ENCODE measurements around the gene SDK1. TPM values are rescaled to one million over a fixed set of nuclear protein-coding genes. Genes with fewer than 3 reads are reported as not detected.

SDK1 gene
- total and polyA plus RNA-seq, 4 donors: 10.4 to 11.6 (median 11.0) TPM

GRCh38 chr7:3559278-3559677 lies 258.2 kb downstream of the SDK1 start:
- Histone ChIP-seq H3K27ac (ENCODE audit: low read depth, low read length) (no peak overlapping the region), H3K9me3 (ENCODE audit: control insufficient read depth, insufficient read depth, low read length) (peaks cover 3% of the 10 kb centered on the region), H3K4me3 (ENCODE audit: low read depth, low read length) (no peak overlapping the region), H3K4me1 (ENCODE audit: control insufficient read depth, insufficient read depth, low read length) (no peaks in the 10 kb centered on the region), H3K27me3 (ENCODE audit: control insufficient read depth, insufficient read depth, low read length) (no peaks in the 10 kb centered on the region), H3K36me3 (ENCODE audit: control insufficient read depth, insufficient read depth, low read length) (no peaks in the 10 kb centered on the region)
- 81% methylated on average over 2 of the region's 3 CpGs for WGBS (ENCODE audit: insufficient coverage)
- DNase-seq (ENCODE audit: low read depth in 4 of 6, low spot score in 6 of 6): peak in 4 of 6 donors; percentile 4 to 60 (median 34)

DNA sequence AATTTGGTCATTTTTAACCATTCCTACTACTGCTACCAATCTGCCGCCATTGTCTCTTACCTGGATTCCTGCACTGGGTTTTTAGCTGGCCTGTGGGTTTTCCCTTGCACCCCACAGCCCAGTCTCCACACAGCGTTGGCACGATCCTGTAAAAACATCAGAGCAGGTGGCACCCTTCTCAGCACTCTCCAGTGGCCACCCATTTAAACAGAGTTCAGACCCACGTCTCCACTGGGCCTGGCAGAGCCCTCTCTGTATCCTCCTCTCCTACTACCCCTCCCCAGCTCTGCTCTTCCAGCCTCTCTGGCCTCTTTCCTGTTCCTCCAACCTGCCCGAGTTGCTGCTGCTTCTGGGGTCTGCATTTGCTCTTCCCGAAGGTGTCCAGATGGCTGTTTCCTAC lies 259.4 kb downstream of the SDK1 start:
- H3K27ac ChIP-seq (ENCODE audit: low read depth, low read length): no peak overlapping the region
- H3K27me3 ChIP-seq (ENCODE audit: control insufficient read depth, insufficient read depth, low read length): no peaks in the 10 kb centered on the region
- no peak for DNase-seq (ENCODE audit: low read depth in 4 of 6, low spot score in 6 of 6)
- H3K9me3 ChIP-seq (ENCODE audit: control insufficient read depth, insufficient read depth, low read length): no peaks in the 10 kb centered on the region
- no peak overlapping the region for H3K4me3 ChIP-seq (ENCODE audit: low read depth, low read length)
- 92% methylated on average over 6 of the region's 6 CpGs for WGBS (ENCODE audit: insufficient coverage)
- no peaks in the 10 kb centered on the region for H3K36me3 ChIP-seq (ENCODE audit: control insufficient read depth, insufficient read depth, low read length)
- no peaks in the 10 kb centered on the region for H3K4me1 ChIP-seq (ENCODE audit: control insufficient read depth, insufficient read depth, low read length)

DNA sequence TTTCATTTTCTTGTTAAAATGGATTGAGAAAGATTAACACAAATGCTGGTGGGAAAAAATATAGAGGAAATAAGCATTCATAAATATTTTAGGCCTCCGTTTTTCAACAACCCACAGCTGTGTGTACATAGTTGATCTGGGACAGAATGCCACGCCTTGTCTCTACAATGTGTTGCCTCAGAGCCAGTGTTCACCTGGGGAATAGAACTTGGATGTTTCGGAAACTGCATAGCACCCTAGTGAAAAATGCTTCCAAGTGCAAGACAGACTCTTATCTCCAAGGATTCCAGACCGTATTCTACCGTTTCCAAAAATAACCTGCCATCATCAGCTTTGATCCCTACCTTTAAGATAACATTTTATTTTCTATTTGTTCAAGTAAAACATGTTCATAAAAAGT lies 260.9 kb downstream of the SDK1 start:
- H3K4me1 ChIP-seq (ENCODE audit: control insufficient read depth, insufficient read depth, low read length): no peaks in the 10 kb centered on the region
- H3K9me3 ChIP-seq (ENCODE audit: control insufficient read depth, insufficient read depth, low read length): no peaks in the 10 kb centered on the region
- H3K4me3 ChIP-seq (ENCODE audit: low read depth, low read length): no peak overlapping the region
- no peaks in the 10 kb centered on the region for H3K27me3 ChIP-seq (ENCODE audit: control insufficient read depth, insufficient read depth, low read length)
- no peaks in the 10 kb centered on the region for H3K36me3 ChIP-seq (ENCODE audit: control insufficient read depth, insufficient read depth, low read length)
- no peak overlapping the region for H3K27ac ChIP-seq (ENCODE audit: low read depth, low read length)
- 84% methylated on average over 2 of the region's 5 CpGs for WGBS (ENCODE audit: insufficient coverage)
- no peak for DNase-seq (ENCODE audit: low read depth in 4 of 6, low spot score in 6 of 6)

- Histone ChIP-seq H3K27me3 (ENCODE audit: control insufficient read depth, insufficient read depth, low read length) (no peaks in the 10 kb centered on the region), H3K4me1 (ENCODE audit: control insufficient read depth, insufficient read depth, low read length) (no peaks in the 10 kb centered on the region), H3K27ac (ENCODE audit: low read depth, low read length) (no peak overlapping the region), H3K4me3 (ENCODE audit: low read depth, low read length) (no peak overlapping the region), H3K9me3 (ENCODE audit: control insufficient read depth, insufficient read depth, low read length) (no peaks in the 10 kb centered on the region), H3K36me3 (ENCODE audit: control insufficient read depth, insufficient read depth, low read length) (no peaks in the 10 kb centered on the region)
- DNase-seq (ENCODE audit: low read depth in 4 of 6, low spot score in 6 of 6): no peak
- no CpG with 5 or more reads among the region's 3 CpGs for WGBS (ENCODE audit: insufficient coverage)
Measured at GRCh38 chr7:3564231-3564630, 263.2 kb downstream of the SDK1 start.

GRCh38 chr7:3568516-3568915 lies 267.5 kb downstream of the SDK1 start:
- Histone ChIP-seq H3K9me3 (ENCODE audit: control insufficient read depth, insufficient read depth, low read length) (no peaks in the 10 kb centered on the region), H3K4me1 (ENCODE audit: control insufficient read depth, insufficient read depth, low read length) (no peaks in the 10 kb centered on the region), H3K36me3 (ENCODE audit: control insufficient read depth, insufficient read depth, low read length) (no peaks in the 10 kb centered on the region), H3K27ac (ENCODE audit: low read depth, low read length) (no peak overlapping the region), H3K27me3 (ENCODE audit: control insufficient read depth, insufficient read depth, low read length) (no peaks in the 10 kb centered on the region), H3K4me3 (ENCODE audit: low read depth, low read length) (no peak overlapping the region)
- WGBS (ENCODE audit: insufficient coverage): no CpG with 5 or more reads among the region's 1 CpG
- no peak for DNase-seq (ENCODE audit: low read depth in 4 of 6, low spot score in 6 of 6)

GRCh38 chr7:3569643-3570042 lies 268.6 kb downstream of the SDK1 start:
- Histone ChIP-seq H3K4me1 (ENCODE audit: control insufficient read depth, insufficient read depth, low read length) (no peaks in the 10 kb centered on the region), H3K27me3 (ENCODE audit: control insufficient read depth, insufficient read depth, low read length) (no peaks in the 10 kb centered on the region), H3K4me3 (ENCODE audit: low read depth, low read length) (no peak overlapping the region), H3K27ac (ENCODE audit: low read depth, low read length) (no peak overlapping the region), H3K36me3 (ENCODE audit: control insufficient read depth, insufficient read depth, low read length) (no peaks in the 10 kb centered on the region), H3K9me3 (ENCODE audit: control insufficient read depth, insufficient read depth, low read length) (no peaks in the 10 kb centered on the region)
- no peak for DNase-seq (ENCODE audit: low read depth in 4 of 6, low spot score in 6 of 6)
- WGBS (ENCODE audit: insufficient coverage): no CpG with 5 or more reads among the region's 3 CpGs

DNA sequence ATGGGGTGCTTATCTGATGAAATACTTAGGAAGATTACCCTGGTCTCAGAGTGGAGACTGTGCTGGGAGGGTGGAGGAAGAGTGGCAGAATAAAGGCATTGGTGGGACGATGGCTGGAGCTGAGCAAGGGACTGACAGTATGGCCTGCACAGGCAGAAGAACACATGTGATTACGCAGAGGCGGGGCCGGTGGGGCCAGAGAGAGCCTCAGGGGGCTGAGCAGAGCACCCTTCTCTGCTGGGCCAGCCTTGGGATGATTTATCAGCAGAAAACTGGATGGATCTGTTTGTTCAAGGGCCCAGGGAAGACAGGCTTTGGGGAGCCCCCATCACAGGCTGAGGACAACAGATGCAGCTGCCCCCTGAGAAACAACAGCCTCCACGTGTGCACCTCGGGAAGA lies 272.1 kb downstream of the SDK1 start:
- no peak overlapping the region for H3K27ac ChIP-seq (ENCODE audit: low read depth, low read length)
- 77% methylated on average over 5 of the region's 6 CpGs for WGBS (ENCODE audit: insufficient coverage)
- H3K27me3 ChIP-seq (ENCODE audit: control insufficient read depth, insufficient read depth, low read length): no peaks in the 10 kb centered on the region
- no peaks in the 10 kb centered on the region for H3K36me3 ChIP-seq (ENCODE audit: control insufficient read depth, insufficient read depth, low read length)
- H3K9me3 ChIP-seq (ENCODE audit: control insufficient read depth, insufficient read depth, low read length): peaks cover 2% of the 10 kb centered on the region
- no peak for DNase-seq (ENCODE audit: low read depth in 4 of 6, low spot score in 6 of 6)
- no peaks in the 10 kb centered on the region for H3K4me1 ChIP-seq (ENCODE audit: control insufficient read depth, insufficient read depth, low read length)
- no peak overlapping the region for H3K4me3 ChIP-seq (ENCODE audit: low read depth, low read length)

DNA sequence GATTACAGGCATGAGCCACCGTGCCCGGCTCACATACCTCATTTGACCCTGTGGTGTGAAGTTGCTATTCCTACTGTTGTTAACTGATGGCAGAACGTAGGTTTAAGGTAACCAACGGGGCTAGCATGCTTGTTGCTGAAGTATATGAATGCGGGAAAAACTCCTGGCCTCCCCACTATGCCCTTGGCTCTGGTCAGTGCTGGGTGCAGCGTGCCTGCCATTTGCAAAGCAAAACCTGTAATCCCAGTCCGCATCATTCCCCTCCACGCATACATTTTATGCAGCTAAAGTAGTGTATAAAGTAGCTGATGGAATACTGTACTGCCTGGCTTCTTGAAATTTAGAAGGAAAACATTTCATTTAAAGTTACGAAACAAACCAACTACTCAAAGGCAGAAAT lies 273.3 kb downstream of the SDK1 start:
- DNase-seq (ENCODE audit: low read depth in 4 of 6, low spot score in 6 of 6): no peak
- no peaks in the 10 kb centered on the region for H3K4me1 ChIP-seq (ENCODE audit: control insufficient read depth, insufficient read depth, low read length)
- WGBS (ENCODE audit: insufficient coverage): 100% methylated on average over 2 of the region's 9 CpGs
- H3K36me3 ChIP-seq (ENCODE audit: control insufficient read depth, insufficient read depth, low read length): no peaks in the 10 kb centered on the region
- H3K4me3 ChIP-seq (ENCODE audit: low read depth, low read length): no peak overlapping the region
- peaks cover 4% of the 10 kb centered on the region for H3K9me3 ChIP-seq (ENCODE audit: control insufficient read depth, insufficient read depth, low read length)
- no peak overlapping the region for H3K27ac ChIP-seq (ENCODE audit: low read depth, low read length)
- H3K27me3 ChIP-seq (ENCODE audit: control insufficient read depth, insufficient read depth, low read length): no peaks in the 10 kb centered on the region

- H3K27me3 ChIP-seq (ENCODE audit: control insufficient read depth, insufficient read depth, low read length): no peaks in the 10 kb centered on the region
- 97% methylated on average over 3 of the region's 7 CpGs for WGBS (ENCODE audit: insufficient coverage)
- no peak overlapping the region for H3K27ac ChIP-seq (ENCODE audit: low read depth, low read length)
- no peak overlapping the region for H3K4me3 ChIP-seq (ENCODE audit: low read depth, low read length)
- DNase-seq (ENCODE audit: low read depth in 4 of 6, low spot score in 6 of 6): no peak
- H3K4me1 ChIP-seq (ENCODE audit: control insufficient read depth, insufficient read depth, low read length): no peaks in the 10 kb centered on the region
- peaks cover 6% of the 10 kb centered on the region for H3K9me3 ChIP-seq (ENCODE audit: control insufficient read depth, insufficient read depth, low read length)
- no peaks in the 10 kb centered on the region for H3K36me3 ChIP-seq (ENCODE audit: control insufficient read depth, insufficient read depth, low read length)
Measured at GRCh38 chr7:3575753-3576531, 274.9 kb downstream of the SDK1 start.

GRCh38 chr7:3578399-3578798 lies 277.3 kb downstream of the SDK1 start:
- Histone ChIP-seq H3K4me1 (ENCODE audit: control insufficient read depth, insufficient read depth, low read length) (no peaks in the 10 kb centered on the region), H3K36me3 (ENCODE audit: control insufficient read depth, insufficient read depth, low read length) (no peaks in the 10 kb centered on the region), H3K4me3 (ENCODE audit: low read depth, low read length) (no peak overlapping the region), H3K9me3 (ENCODE audit: control insufficient read depth, insufficient read depth, low read length) (peaks cover 6% of the 10 kb centered on the region), H3K27me3 (ENCODE audit: control insufficient read depth, insufficient read depth, low read length) (no peaks in the 10 kb centered on the region), H3K27ac (ENCODE audit: low read depth, low read length) (no peak overlapping the region)
- no peak for DNase-seq (ENCODE audit: low read depth in 4 of 6, low spot score in 6 of 6)
- 100% methylated on average over 6 of the region's 6 CpGs for WGBS (ENCODE audit: insufficient coverage)

All from spinal cord (tissue), 10 donors.